BJ (cell line): ENCODE results near the gene FAM237B. TPM values are rescaled to one million over a fixed set of nuclear protein-coding genes. Genes with fewer than 3 reads are reported as not detected.

ENCODE experiments used
- CTCF ChIA-PET: fragments of 350-600 bp; formaldehyde crosslinking; extraction: SDS; loops from one replicate; lab custom pipeline; 2021; ENCODE audit warnings: antibody characterized with exemption, inconsistent platforms; lab: Yijun Ruan, JAX
- POLR2A ChIA-PET: fragments of 300-600 bp; sonication (Branson Sonifier 250); formaldehyde crosslinking; extraction: SDS; loops from one replicate; lab custom pipeline; 2021; ENCODE audit warnings: antibody characterized with exemption; lab: Charles Lee
- DNase-seq: peaks from one replicate; pipeline ENCODE4 v3.0.0-alpha.2; 2011; ENCODE audit warnings: low read depth
- H3K27me3 ChIP-seq: 2 replicates; pipeline ENCODE4 v1.6.0; 2011; ENCODE audit warnings: low read length; ENCODE audit not compliant: control insufficient read depth, insufficient read depth
- H3K36me3 ChIP-seq: 2 replicates; pipeline ENCODE4 v1.5.1; 2011; ENCODE audit warnings: low read length; ENCODE audit not compliant: control insufficient read depth, insufficient read depth
- H3K4me3 ChIP-seq: 2 replicates; pipeline ENCODE4 v1.5.1; 2011; ENCODE audit warnings: low read depth, mild to moderate bottlenecking, control low read depth, low read length
- CTCF ChIP-seq: IDR thresholded peaks from 2 replicates; pipeline ENCODE4 v1.5.1; 2011; ENCODE audit warnings: low read depth, mild to moderate bottlenecking, control low read depth, inconsistent platforms, low read length, moderate library complexity; ENCODE audit not compliant: insufficient read depth
- polyA plus RNA-seq: library from polyadenylated mRNA; depleted of rRNA; stranded (reverse); fragments of >200 nt; gene quantifications from 2 replicates; pipeline ENCODE4 v1.2.3, GENCODE V29; 2011

FAM237B gene
- polyA plus RNA-seq, 1 experiment, result not detected

- no peak for TF ChIP-seq CTCF
Measured at GRCh38 chr7:90274161-90274560, 46.9 kb downstream of the FAM237B start.

GRCh38 chr7:90272242-90272641, 48.9 kb downstream of the FAM237B start:
- no peak for DNase-seq
- TF ChIP-seq CTCF, result no peak
- H3K4me3 ChIP-seq, result no peak overlapping the region
- H3K27me3 ChIP-seq, result no peaks in the 10 kb centered on the region
- CTCF ChIA-PET, result interaction anchor here (0.9 kb wide), 1 partner anchor 119 kb away, joined by 3 read pairs; the partner anchor contains the start of gene STEAP1
- POLR2A ChIA-PET, result no interaction called here
- H3K36me3 ChIP-seq, result no peaks in the 10 kb centered on the region

More at GRCh38 chr7:90274161-90274560, 46.9 kb downstream of the FAM237B start:
- ChIA-PET CTCF (no interaction called here), POLR2A (no interaction called here)
- Histone ChIP-seq H3K36me3 (no peaks in the 10 kb centered on the region), H3K4me3 (no peak overlapping the region), H3K27me3 (no peaks in the 10 kb centered on the region)
- DNase-seq, result no peak

GRCh38 chr7:90271753-90272152, 49.4 kb downstream of the FAM237B start:
- POLR2A ChIA-PET, result interaction anchor here (0.7 kb wide), 1 partner anchor 60 kb away, joined by 3 read pairs; the partner anchor contains the start of gene STEAP2
- TF ChIP-seq CTCF, result no peak
- DNase-seq, result peak; percentile 64
- CTCF ChIA-PET, result interaction anchor here (0.9 kb wide), 1 partner anchor 118 kb away, joined by 3 read pairs; the partner anchor contains the start of gene STEAP1
- H3K27me3 ChIP-seq, result no peaks in the 10 kb centered on the region
- H3K4me3 ChIP-seq, result no peak overlapping the region
- H3K36me3 ChIP-seq, result no peaks in the 10 kb centered on the region

GRCh38 chr7:90270431-90271178, 50.5 kb downstream of the FAM237B start:
- POLR2A ChIA-PET, result no interaction called here
- DNase-seq, result no peak
- H3K4me3 ChIP-seq, result no peak overlapping the region
- CTCF ChIA-PET, result interaction anchor here (0.7 to 1.3 kb wide), 3 partner anchors 10 to 159 kb away, joined by 3 to 4 read pairs (median 3); no protein-coding TSS in a partner anchor
- H3K27me3 ChIP-seq, result no peaks in the 10 kb centered on the region
- no peaks in the 10 kb centered on the region for H3K36me3 ChIP-seq
- no peak for TF ChIP-seq CTCF

- ChIA-PET POLR2A (no interaction called here), CTCF (interaction anchor here (1.2 to 1.9 kb wide), 2 partner anchors 28 to 116 kb away, joined by 4 to 7 read pairs; partner anchors contain the start of gene STEAP1)
- no peak for TF ChIP-seq CTCF
- Histone ChIP-seq H3K4me3 (no peak overlapping the region), H3K36me3 (no peaks in the 10 kb centered on the region), H3K27me3 (no peaks in the 10 kb centered on the region)
- DNase-seq, result no peak
Measured at GRCh38 chr7:90269163-90269562, 51.9 kb downstream of the FAM237B start.
